Fibroblast of pulmonary artery (primary cell): ENCODE results near the gene CFAP70.
A peak's percentile ranks its signal among the peaks of the same experiment; 100 is the strongest.

Source experiments
- DNase-seq: peaks from one replicate; pipeline ENCODE4 v3.0.0-alpha.2; 2010; ENCODE audit warnings: low read depth
- H3K4me3 ChIP-seq: replicated peaks from 2 replicates; pipeline ENCODE4 v1.5.1; 2011; ENCODE audit warnings: low read depth, mild to moderate bottlenecking, control low read depth, low read length, moderate library complexity
- CTCF ChIP-seq: IDR thresholded peaks from 2 replicates; pipeline ENCODE4 v1.5.1; 2011; ENCODE audit warnings: mild to moderate bottlenecking, control low read depth, low read length, inconsistent platforms; ENCODE audit errors: missing control alignments

Gene CFAP70

GRCh38 chr10:73217628-73218027 is 141.0 kb downstream of the CFAP70 start:
- H3K4me3 ChIP-seq, result no peak overlapping the region
- no peak for TF ChIP-seq CTCF
- no peak for DNase-seq

DNA sequence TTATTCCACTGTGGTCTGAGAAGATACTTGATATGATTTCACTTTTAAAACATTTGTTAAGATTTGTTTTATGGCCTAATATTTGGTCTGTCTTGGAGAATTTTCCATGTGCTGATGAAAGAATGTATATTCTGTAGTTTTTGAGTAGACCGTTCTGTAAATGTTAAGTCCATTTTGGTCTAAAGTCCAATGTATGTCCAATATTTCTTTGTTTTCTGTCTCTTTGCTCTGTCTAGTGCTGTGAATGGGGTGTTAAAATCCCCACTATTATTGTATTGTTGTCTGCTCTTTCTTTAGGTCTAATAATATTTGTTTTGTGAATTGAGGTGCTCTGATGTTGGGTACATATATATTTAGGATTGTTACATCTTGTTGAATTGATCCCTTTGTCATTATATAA is 142.9 kb downstream of the CFAP70 start:
- DNase-seq, result no peak
- no peak overlapping the region for H3K4me3 ChIP-seq
- TF ChIP-seq CTCF, result no peak

DNA sequence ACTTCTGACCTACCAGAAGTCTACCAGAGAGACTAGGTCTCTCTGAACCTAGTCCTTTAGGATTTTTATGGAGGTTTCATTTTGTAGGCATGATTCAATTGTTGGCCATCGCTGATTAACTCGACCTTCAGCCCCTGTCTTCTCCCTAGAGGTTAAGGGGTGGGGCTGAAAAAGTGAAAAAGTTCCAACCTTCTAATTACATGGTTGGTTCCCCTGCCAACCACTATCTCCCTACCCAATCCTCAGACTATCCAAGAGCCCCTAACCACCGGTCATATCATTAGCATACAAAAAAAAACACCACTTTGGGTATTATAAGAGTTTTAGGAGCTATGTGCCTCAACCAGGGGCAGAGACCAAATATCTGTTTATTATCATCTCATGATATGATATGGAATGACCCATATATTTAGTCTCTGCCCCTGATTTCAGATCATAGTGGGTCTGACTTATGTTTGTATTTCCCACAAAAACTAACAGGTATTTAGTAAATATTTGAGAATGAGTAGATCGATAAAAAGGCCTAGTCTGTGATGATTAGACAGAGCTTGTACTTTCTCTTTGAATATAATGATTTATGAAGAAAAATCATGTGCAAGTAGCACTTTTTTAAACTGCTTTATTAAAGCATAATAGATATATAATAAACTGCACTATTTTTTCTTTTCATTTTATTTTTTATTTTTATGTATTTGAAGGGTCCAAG is 147.4 kb downstream of the CFAP70 start:
- no peak overlapping the region for H3K4me3 ChIP-seq
- DNase-seq, result no peak
- TF ChIP-seq CTCF, result no peak

DNA sequence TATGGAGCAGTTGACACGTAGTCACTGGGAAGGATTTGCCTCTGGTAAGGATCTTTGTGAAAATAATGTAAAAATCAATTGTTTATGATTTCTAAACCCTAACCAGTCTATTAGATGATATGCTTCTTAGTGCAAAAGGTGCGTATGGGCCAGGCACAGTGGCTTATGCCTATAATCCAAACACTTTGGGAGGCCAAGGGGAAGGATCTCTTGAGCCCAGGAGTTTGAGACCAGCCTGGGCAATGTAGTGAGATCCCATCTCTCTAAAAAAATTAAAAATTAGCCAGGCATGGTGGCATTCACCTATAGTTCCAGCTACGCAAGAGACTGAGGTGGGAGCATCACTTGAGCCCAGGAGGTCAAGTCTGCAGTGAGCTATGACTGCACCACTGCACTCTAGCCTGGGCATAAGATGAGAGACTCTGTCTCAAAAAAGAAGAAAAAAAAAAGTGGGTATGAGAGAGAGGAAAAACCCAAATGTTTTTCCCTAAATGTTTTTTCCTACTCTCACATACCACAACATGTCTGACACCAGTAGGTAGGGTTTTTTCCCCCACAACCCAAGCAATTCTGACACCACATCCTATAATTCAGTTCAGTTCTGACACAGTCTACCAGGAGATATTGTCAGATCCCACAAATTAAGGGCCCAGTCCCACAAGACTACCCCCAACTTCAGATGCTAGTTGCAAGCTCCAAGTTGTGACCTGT is 148.1 kb downstream of the CFAP70 start:
- no peak for TF ChIP-seq CTCF
- DNase-seq, result no peak
- H3K4me3 ChIP-seq, result no peak overlapping the region

DNA sequence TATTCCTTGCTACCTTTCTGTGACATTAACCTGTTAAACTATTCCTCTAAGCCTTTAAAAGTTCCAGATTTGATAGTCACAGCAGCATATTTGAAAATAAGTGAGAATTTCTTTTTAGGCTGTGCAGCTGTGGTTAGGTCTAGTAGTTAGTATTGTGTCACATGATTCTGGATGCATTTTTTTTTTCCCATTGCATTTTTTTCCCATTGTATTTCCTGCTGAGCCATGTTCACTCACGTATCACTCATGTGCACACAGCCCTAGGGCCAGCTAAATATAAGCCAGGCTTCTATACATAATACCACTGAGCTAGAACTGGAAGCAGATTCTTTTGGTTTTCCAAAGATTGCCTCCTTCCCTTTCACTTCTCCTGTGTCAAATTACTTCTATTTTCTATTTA is 149.0 kb downstream of the CFAP70 start:
- H3K4me3 ChIP-seq, result no peak overlapping the region
- DNase-seq, result peak; percentile 72
- no peak for TF ChIP-seq CTCF

DNA sequence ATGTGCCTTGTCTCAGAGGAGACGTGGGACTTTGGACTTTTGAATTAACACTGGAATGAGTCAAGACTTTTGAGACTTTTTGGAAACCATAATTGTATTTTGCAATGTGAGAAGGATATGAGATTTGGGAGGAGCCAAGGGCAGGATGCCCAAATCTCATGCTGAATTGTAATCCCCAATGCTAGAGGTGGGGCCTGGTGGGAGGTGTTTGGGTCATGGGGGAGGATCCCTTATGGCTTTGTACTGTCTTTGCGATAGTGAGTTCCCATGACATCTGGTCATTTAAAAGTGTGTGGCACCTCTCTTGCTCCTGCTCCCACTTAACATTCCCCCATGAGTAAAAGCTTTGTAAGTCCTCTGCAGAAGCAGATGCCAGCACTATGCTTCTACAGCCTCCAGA is 150.8 kb downstream of the CFAP70 start:
- no peak overlapping the region for H3K4me3 ChIP-seq
- no peak for TF ChIP-seq CTCF
- DNase-seq, result no peak
